HG02852 (cell line): ENCODE results near the gene SLCO3A1.
"Not testable (repeated sequence)": the region's sequence is repeated elsewhere in the genome, so short reads cannot be mapped to it uniquely, and the experiment has no call there.

Experiments
- ATAC-seq: cut with Tn5 transposase; IDR thresholded peaks from one replicate; pipeline ENCODE4 v1.9.1; 2021; ENCODE audit warnings: mild to moderate bottlenecking, moderate library complexity; ENCODE audit not compliant: unreplicated experiment

SLCO3A1 gene

GRCh38 chr15:92189166-92189565 lies 335.7 kb downstream of the SLCO3A1 start:
- no peak for ATAC-seq

- ATAC-seq = no peak
Observed at GRCh38 chr15:92195241-92195640, 341.7 kb downstream of the SLCO3A1 start.

- ATAC-seq = no peak
Observed at GRCh38 chr15:92196342-92196741, 342.8 kb downstream of the SLCO3A1 start.

- ATAC-seq = no peak
Observed at GRCh38 chr15:92197746-92198145, 344.2 kb downstream of the SLCO3A1 start.

GRCh38 chr15:92200891-92201290 lies 347.4 kb downstream of the SLCO3A1 start:
- ATAC-seq = no peak

GRCh38 chr15:92205255-92205739 lies 351.8 kb downstream of the SLCO3A1 start:
- ATAC-seq = no peak

GRCh38 chr15:92207601-92208000 lies 354.1 kb downstream of the SLCO3A1 start:
- not testable (repeated sequence) for ATAC-seq
